ENCODE results near the gene IGSF11.
"Not testable (repeated sequence)": the region's sequence is repeated elsewhere in the genome, so short reads cannot be mapped to it uniquely, and the experiment has no call there.

Gene IGSF11

GRCh38 chr3:118990823-118991560, 43.7 kb downstream of the IGSF11 start:
- no peak for DNase-seq (ENCODE audit: low spot score)

- no peak for DNase-seq (ENCODE audit: low spot score)
These were observed 46.2 kb downstream of the IGSF11 start for GRCh38 chr3:118988198-118989130.

- DNase-seq (ENCODE audit: low spot score) = no peak
These were observed 47.2 kb downstream of the IGSF11 start for GRCh38 chr3:118987477-118987876.

GRCh38 chr3:118986734-118987133, 47.9 kb downstream of the IGSF11 start:
- no peak for DNase-seq (ENCODE audit: low spot score)

- DNase-seq (ENCODE audit: low spot score) = no peak
These were observed 49.9 kb downstream of the IGSF11 start for GRCh38 chr3:118984699-118985098.

- no peak for DNase-seq (ENCODE audit: low spot score)
These were observed 53.0 kb downstream of the IGSF11 start for GRCh38 chr3:118981494-118982134.

GRCh38 chr3:118980832-118981231, 53.8 kb downstream of the IGSF11 start:
- DNase-seq (ENCODE audit: low spot score) = no peak

GRCh38 chr3:118978393-118978758, 56.3 kb downstream of the IGSF11 start:
- DNase-seq (ENCODE audit: low spot score) = no peak

- no peak for DNase-seq (ENCODE audit: low spot score)
These were observed 56.8 kb downstream of the IGSF11 start for GRCh38 chr3:118977671-118978392.

- DNase-seq (ENCODE audit: low spot score) = no peak
These were observed 57.5 kb downstream of the IGSF11 start for GRCh38 chr3:118977118-118977517.

GRCh38 chr3:118975476-118975875, 59.2 kb downstream of the IGSF11 start:
- DNase-seq (ENCODE audit: low spot score) = not testable (repeated sequence)

GRCh38 chr3:118974356-118975097, 60.1 kb downstream of the IGSF11 start:
- DNase-seq (ENCODE audit: low spot score) = no peak

- DNase-seq (ENCODE audit: low spot score) = no peak
These were observed 61.6 kb downstream of the IGSF11 start for GRCh38 chr3:118973050-118973449.

GRCh38 chr3:118970819-118971218, 63.8 kb downstream of the IGSF11 start:
- DNase-seq (ENCODE audit: low spot score) = no peak

- DNase-seq (ENCODE audit: low spot score) = no peak
These were observed 66.0 kb downstream of the IGSF11 start for GRCh38 chr3:118968640-118969039.

GRCh38 chr3:118968111-118968510, 66.5 kb downstream of the IGSF11 start:
- no peak for DNase-seq (ENCODE audit: low spot score)

- DNase-seq (ENCODE audit: low spot score) = no peak
These were observed 67.9 kb downstream of the IGSF11 start for GRCh38 chr3:118966700-118967099.

GRCh38 chr3:118963711-118964110, 70.9 kb downstream of the IGSF11 start:
- DNase-seq (ENCODE audit: low spot score) = no peak

GRCh38 chr3:118960876-118961450, 73.7 kb downstream of the IGSF11 start:
- no peak for DNase-seq (ENCODE audit: low spot score)

GRCh38 chr3:118955914-118956556, 78.6 kb downstream of the IGSF11 start:
- DNase-seq (ENCODE audit: low spot score) = no peak

All from hepatic stellate cell (primary cell).